Measurements from ENCODE around the gene ACBD6.

The ACBD6 gene

DNA sequence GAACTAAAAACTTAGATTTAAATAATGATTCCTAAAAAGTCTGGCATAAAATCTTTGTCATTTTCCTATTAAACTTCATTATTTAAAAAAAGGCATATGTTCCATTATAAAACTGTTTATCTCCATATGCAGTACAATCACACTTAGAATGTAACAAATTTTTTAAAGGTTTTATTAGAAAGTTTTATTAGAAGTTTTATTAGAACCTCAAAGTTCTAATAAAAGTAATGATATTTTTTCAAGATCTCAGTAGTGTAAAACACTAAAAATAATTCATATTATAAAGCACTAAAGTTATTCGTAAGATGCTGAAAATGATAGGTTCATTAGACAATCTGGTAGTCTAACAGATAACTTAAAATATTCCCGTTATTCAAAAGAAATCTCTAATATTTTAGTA, 43.6 kb downstream of the ACBD6 start:
- Histone ChIP-seq H3K4me3 (ENCODE audit: low read depth, low read length) (no peak overlapping the region), H3K27ac (ENCODE audit: extremely low read depth, low read depth, low read length) (no peak overlapping the region), H3K9me3 (ENCODE audit: control insufficient read depth, insufficient read depth, low read depth, low read length) (no peaks in the 10 kb centered on the region), H3K4me1 (ENCODE audit: control insufficient read depth, insufficient read depth, low read length) (no peaks in the 10 kb centered on the region), H3K36me3 (ENCODE audit: control insufficient read depth in 2 of 2, insufficient read depth in 1 of 2, low read length in 2 of 2) (no peaks in the 10 kb centered on the region)
- TF ChIP-seq SCRT1 (tag by site-specific recombination; IDR thresholded peaks at IDR 0.05; ENCODE audit: borderline replicate concordance) = no peak
- TF ChIP-seq ZNF157 (tag by site-specific recombination; IDR thresholded peaks at IDR 0.05) = no peak
- no peak for TF ChIP-seq ZNF138 (tag by site-specific recombination; IDR thresholded peaks at IDR 0.05; ENCODE audit: borderline replicate concordance)
- TF ChIP-seq ZNF501 (tag by site-specific recombination; IDR thresholded peaks at IDR 0.05) = no peak
- TF ChIP-seq ZNF830 (tag by site-specific recombination; IDR thresholded peaks at IDR 0.05; ENCODE audit: low read depth) = no peak
- TF ChIP-seq KLF16 (tag by site-specific recombination; IDR thresholded peaks at IDR 0.05) = no peak
- no peak for TF ChIP-seq ZNF843 (tag by site-specific recombination; IDR thresholded peaks at IDR 0.05)
- no peak for TF ChIP-seq ZNF350 (tag by site-specific recombination; IDR thresholded peaks at IDR 0.05)
- TF ChIP-seq, protein P1, sequence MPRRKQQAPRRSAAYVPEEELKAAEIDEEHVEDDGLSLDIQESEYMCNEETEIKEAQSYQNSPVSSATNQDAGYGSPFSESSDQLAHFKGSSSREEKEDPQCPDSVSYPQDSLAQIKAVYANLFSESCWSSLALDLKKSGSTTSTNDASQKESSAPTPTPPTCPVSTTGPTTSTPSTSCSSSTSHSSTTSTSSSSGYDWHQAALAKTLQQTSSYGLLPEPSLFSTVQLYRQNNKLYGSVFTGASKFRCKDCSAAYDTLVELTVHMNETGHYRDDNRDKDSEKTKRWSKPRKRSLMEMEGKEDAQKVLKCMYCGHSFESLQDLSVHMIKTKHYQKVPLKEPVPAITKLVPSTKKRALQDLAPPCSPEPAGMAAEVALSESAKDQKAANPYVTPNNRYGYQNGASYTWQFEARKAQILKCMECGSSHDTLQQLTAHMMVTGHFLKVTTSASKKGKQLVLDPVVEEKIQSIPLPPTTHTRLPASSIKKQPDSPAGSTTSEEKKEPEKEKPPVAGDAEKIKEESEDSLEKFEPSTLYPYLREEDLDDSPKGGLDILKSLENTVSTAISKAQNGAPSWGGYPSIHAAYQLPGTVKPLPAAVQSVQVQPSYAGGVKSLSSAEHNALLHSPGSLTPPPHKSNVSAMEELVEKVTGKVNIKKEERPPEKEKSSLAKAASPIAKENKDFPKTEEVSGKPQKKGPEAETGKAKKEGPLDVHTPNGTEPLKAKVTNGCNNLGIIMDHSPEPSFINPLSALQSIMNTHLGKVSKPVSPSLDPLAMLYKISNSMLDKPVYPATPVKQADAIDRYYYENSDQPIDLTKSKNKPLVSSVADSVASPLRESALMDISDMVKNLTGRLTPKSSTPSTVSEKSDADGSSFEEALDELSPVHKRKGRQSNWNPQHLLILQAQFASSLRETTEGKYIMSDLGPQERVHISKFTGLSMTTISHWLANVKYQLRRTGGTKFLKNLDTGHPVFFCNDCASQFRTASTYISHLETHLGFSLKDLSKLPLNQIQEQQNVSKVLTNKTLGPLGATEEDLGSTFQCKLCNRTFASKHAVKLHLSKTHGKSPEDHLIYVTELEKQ (tag by site-specific recombination; IDR thresholded peaks at IDR 0.05; ENCODE audit: borderline replicate concordance) = no peak
- TF ChIP-seq, protein P2, sequence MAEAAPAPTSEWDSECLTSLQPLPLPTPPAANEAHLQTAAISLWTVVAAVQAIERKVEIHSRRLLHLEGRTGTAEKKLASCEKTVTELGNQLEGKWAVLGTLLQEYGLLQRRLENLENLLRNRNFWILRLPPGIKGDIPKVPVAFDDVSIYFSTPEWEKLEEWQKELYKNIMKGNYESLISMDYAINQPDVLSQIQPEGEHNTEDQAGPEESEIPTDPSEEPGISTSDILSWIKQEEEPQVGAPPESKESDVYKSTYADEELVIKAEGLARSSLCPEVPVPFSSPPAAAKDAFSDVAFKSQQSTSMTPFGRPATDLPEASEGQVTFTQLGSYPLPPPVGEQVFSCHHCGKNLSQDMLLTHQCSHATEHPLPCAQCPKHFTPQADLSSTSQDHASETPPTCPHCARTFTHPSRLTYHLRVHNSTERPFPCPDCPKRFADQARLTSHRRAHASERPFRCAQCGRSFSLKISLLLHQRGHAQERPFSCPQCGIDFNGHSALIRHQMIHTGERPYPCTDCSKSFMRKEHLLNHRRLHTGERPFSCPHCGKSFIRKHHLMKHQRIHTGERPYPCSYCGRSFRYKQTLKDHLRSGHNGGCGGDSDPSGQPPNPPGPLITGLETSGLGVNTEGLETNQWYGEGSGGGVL (tag by site-specific recombination; IDR thresholded peaks at IDR 0.05) = no peak
- no peak for TF ChIP-seq ZNF433 (tag by site-specific recombination; IDR thresholded peaks at IDR 0.05; ENCODE audit: low read depth)
- POLR2A ChIA-PET = no interaction called here
- CTCF ChIA-PET = interaction anchor here (0.8 to 1.4 kb wide), 2 partner anchors 19 to 206 kb away, joined by 3 to 4 read pairs; no protein-coding TSS in a partner anchor

DNA sequence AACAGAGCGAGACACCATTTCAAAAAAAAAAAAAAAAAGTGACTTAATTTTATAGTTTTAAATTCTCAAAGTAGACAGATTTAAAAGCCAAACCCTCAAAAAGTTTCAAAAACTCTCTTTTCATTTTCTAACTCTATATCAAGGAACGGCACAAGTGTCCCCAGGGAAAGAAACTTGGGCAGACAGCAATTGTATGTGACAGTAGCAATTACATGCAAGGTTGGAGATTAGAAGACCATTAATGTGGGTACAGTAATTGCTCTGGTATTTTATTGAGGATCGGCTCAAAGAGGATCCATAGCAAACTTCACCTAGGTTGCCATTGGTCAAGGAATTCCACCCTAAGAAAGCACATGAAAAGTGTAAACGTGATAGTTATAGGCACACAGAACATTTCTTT, 46.2 kb downstream of the ACBD6 start:
- H3K4me1 ChIP-seq (ENCODE audit: control insufficient read depth, insufficient read depth, low read length) = no peaks in the 10 kb centered on the region
- ChIA-PET POLR2A (no interaction called here), CTCF (interaction anchor here (0.6 kb wide), 1 partner anchor 385 kb away, joined by 3 read pairs; no protein-coding TSS in a partner anchor)
- H3K36me3 ChIP-seq (ENCODE audit: control insufficient read depth in 2 of 2, insufficient read depth in 1 of 2, low read length in 2 of 2) = no peaks in the 10 kb centered on the region
- H3K4me3 ChIP-seq (ENCODE audit: low read depth, low read length) = no peak overlapping the region
- no peak overlapping the region for H3K27ac ChIP-seq (ENCODE audit: extremely low read depth, low read depth, low read length)
- H3K9me3 ChIP-seq (ENCODE audit: control insufficient read depth, insufficient read depth, low read depth, low read length) = no peaks in the 10 kb centered on the region
- no peak for TF ChIP-seq SP7 (tag by site-specific recombination; IDR thresholded peaks at IDR 0.05)
- TF ChIP-seq, protein P3, sequence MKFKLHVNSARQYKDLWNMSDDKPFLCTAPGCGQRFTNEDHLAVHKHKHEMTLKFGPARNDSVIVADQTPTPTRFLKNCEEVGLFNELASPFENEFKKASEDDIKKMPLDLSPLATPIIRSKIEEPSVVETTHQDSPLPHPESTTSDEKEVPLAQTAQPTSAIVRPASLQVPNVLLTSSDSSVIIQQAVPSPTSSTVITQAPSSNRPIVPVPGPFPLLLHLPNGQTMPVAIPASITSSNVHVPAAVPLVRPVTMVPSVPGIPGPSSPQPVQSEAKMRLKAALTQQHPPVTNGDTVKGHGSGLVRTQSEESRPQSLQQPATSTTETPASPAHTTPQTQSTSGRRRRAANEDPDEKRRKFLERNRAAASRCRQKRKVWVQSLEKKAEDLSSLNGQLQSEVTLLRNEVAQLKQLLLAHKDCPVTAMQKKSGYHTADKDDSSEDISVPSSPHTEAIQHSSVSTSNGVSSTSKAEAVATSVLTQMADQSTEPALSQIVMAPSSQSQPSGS (tag by site-specific recombination; IDR thresholded peaks at IDR 0.05; ENCODE audit: low read depth) = no peak
- TF ChIP-seq, protein P4, sequence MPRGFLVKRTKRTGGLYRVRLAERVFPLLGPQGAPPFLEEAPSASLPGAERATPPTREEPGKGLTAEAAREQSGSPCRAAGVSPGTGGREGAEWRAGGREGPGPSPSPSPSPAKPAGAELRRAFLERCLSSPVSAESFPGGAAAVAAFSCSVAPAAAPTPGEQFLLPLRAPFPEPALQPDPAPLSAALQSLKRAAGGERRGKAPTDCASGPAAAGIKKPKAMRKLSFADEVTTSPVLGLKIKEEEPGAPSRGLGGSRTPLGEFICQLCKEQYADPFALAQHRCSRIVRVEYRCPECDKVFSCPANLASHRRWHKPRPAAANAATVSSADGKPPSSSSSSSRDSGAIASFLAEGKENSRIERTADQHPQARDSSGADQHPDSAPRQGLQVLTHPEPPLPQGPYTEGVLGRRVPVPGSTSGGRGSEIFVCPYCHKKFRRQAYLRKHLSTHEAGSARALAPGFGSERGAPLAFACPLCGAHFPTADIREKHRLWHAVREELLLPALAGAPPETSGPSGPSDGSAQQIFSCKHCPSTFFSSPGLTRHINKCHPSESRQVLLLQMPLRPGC (tag by site-specific recombination; IDR thresholded peaks at IDR 0.05) = no peak
- no peak for TF ChIP-seq ZNF660 (tag by site-specific recombination; IDR thresholded peaks at IDR 0.05)
- TF ChIP-seq ZNF391 (tag by site-specific recombination; IDR thresholded peaks at IDR 0.05; ENCODE audit: borderline replicate concordance, low read depth) = no peak
- TF ChIP-seq ZNF214 (tag by site-specific recombination; IDR thresholded peaks at IDR 0.05; ENCODE audit: borderline replicate concordance) = no peak
- TF ChIP-seq, protein P5, sequence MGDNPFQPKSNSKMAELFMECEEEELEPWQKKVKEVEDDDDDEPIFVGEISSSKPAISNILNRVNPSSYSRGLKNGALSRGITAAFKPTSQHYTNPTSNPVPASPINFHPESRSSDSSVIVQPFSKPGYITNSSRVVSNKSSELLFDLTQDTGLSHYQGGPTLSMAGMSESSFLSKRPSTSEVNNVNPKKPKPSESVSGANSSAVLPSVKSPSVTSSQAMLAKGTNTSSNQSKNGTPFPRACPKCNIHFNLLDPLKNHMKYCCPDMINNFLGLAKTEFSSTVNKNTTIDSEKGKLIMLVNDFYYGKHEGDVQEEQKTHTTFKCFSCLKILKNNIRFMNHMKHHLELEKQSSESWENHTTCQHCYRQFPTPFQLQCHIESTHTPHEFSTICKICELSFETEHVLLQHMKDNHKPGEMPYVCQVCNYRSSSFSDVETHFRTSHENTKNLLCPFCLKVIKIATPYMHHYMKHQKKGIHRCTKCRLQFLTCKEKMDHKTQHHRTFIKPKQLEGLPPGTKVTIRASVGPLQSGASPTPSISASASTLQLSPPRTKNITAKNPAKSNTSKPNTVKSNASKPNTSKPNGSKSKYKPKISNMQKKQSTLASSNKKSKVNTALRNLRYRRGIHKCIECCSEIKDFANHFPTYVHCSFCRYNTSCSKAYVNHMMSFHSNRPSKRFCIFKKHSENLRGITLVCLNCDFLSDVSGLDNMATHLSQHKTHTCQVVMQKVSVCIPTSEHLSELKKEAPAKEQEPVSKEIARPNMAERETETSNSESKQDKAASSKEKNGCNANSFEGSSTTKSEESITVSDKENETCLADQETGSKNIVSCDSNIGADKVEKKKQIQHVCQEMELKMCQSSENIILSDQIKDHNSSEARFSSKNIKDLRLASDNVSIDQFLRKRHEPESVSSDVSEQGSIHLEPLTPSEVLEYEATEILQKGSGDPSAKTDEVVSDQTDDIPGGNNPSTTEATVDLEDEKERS (tag by site-specific recombination; IDR thresholded peaks at IDR 0.05) = no peak
- no peak for TF ChIP-seq ZNF785 (tag by site-specific recombination; IDR thresholded peaks at IDR 0.05)
- no peak for TF ChIP-seq ZNF23 (tag by site-specific recombination; IDR thresholded peaks at IDR 0.05; ENCODE audit: borderline replicate concordance)
- TF ChIP-seq ZNF677 (tag by site-specific recombination; IDR thresholded peaks at IDR 0.05) = no peak
- TF ChIP-seq, protein P6, sequence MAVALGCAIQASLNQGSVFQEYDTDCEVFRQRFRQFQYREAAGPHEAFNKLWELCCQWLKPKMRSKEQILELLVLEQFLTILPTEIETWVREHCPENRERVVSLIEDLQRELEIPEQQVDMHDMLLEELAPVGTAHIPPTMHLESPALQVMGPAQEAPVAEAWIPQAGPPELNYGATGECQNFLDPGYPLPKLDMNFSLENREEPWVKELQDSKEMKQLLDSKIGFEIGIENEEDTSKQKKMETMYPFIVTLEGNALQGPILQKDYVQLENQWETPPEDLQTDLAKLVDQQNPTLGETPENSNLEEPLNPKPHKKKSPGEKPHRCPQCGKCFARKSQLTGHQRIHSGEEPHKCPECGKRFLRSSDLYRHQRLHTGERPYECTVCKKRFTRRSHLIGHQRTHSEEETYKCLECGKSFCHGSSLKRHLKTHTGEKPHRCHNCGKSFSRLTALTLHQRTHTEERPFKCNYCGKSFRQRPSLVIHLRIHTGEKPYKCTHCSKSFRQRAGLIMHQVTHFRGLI (tag by site-specific recombination; IDR thresholded peaks at IDR 0.05) = no peak

Data from HEK293 (cell line).